Mucosa of descending colon (tissue), 3 donors: Measurements from ENCODE around the gene GAPVD1. TPM values are rescaled to one million over a fixed set of nuclear protein-coding genes. Genes with fewer than 3 reads are reported as not detected.
A peak's percentile ranks its signal among the peaks of the same experiment; 100 is the strongest.

ENCODE experiments used
- ATAC-seq: fragments of 200-7000 bp; cut with Tn5 transposase; one replicate; pipeline ENCODE4 v1.9.1; 2020; ENCODE audit warnings: mild to moderate bottlenecking, moderate library complexity
- DNase-seq, 3 donors: peaks; one replicate each; pipeline ENCODE4 v3.0.0-alpha.2; 2020
- H3K36me3 ChIP-seq: fragments of 200-600 bp; one replicate; pipeline ENCODE4 v1.8.0; 2021; ENCODE audit warnings: low read depth, mild to moderate bottlenecking
- H3K4me1 ChIP-seq: fragments of 200-600 bp; one replicate; pipeline ENCODE4 v1.8.0; 2021; ENCODE audit warnings: low read depth, mild to moderate bottlenecking
- H3K4me3 ChIP-seq: fragments of 200-600 bp; one replicate; pipeline ENCODE4 v1.8.0; 2021; ENCODE audit warnings: mild to moderate bottlenecking
- H3K9me3 ChIP-seq: fragments of 200-600 bp; one replicate; pipeline ENCODE4 v1.8.0; 2021; ENCODE audit warnings: mild to moderate bottlenecking
- CTCF ChIP-seq: fragments of 200-600 bp; IDR thresholded peaks from one replicate; pipeline ENCODE4 v1.8.0; 2022; ENCODE audit warnings: antibody characterized with exemption, mild to moderate bottlenecking
- intact Hi-C, 2 donors: fragments of 100-400 bp; cut with DNase I in 1 of 2; cut with micrococcal nuclease in 1 of 2; formaldehyde crosslinking; loops; one replicate each; pipeline versions ENCODE4 v1.11.0 to v1.11.1; 2022; cut with DNase I, micrococcal nuclease
- total RNA-seq, 3 donors: library from RNA; stranded (reverse); fragmentation: NEBNext Ultra II Directional in 2 of 3; extraction: Animal tissue kit (Norgen Biotek cat#: 25700) in 2 of 3; gene quantifications; one replicate each; pipeline versions ENCODE4 v1.2.1 to v1.2.4, GENCODE V29; 2021 to 2023
- donor health status: DM: no; HTN: no; CAD: no; lungs with moderate emphysema.
- donor health status: DM: no; HTN: no; CAD: no.
- donor health status: DM: no; HTN: yes; CAD: no.

GAPVD1 gene
- total RNA-seq, 3 donors from 2014 or later: 40.8 to 55.1 (median 41.4) TPM

GRCh38 chr9:125343518-125344275, 82.1 kb downstream of the GAPVD1 start:
- no peaks in the 10 kb centered on the region for H3K36me3 ChIP-seq
- intact Hi-C loops: no loop called here
- no peak overlapping the region for H3K4me3 ChIP-seq
- no peaks in the 10 kb centered on the region for H3K9me3 ChIP-seq
- TF ChIP-seq CTCF: no peak
- DNase-seq: no peak
- H3K4me1 ChIP-seq: no peaks in the 10 kb centered on the region
- ATAC-seq: no peak

- H3K36me3 ChIP-seq: no peaks in the 10 kb centered on the region
- no peaks in the 10 kb centered on the region for H3K4me1 ChIP-seq
- no peak for TF ChIP-seq CTCF
Measured at GRCh38 chr9:125346080-125346732, 84.6 kb downstream of the GAPVD1 start.

GRCh38 chr9:125355601-125356000, 94.0 kb downstream of the GAPVD1 start:
- Histone ChIP-seq H3K4me3 (no peak overlapping the region), H3K36me3 (no peaks in the 10 kb centered on the region), H3K4me1 (no peaks in the 10 kb centered on the region), H3K9me3 (no peaks in the 10 kb centered on the region)
- intact Hi-C loops: no loop called here
- ATAC-seq (no peak), DNase-seq (no peak)
- TF ChIP-seq CTCF: no peak

More at GRCh38 chr9:125346080-125346732, 84.6 kb downstream of the GAPVD1 start:
- H3K4me3 ChIP-seq: no peak overlapping the region
- no peaks in the 10 kb centered on the region for H3K9me3 ChIP-seq
- ATAC-seq: peak; percentile 63
- intact Hi-C loops: no loop called here
- no peak for DNase-seq

GRCh38 chr9:125356032-125356431, 94.4 kb downstream of the GAPVD1 start:
- Histone ChIP-seq H3K4me3 (no peak overlapping the region), H3K36me3 (no peaks in the 10 kb centered on the region), H3K4me1 (no peaks in the 10 kb centered on the region), H3K9me3 (no peaks in the 10 kb centered on the region)
- ATAC-seq (no peak), DNase-seq (no peak)
- no peak for TF ChIP-seq CTCF
- intact Hi-C loops: no loop called here

- intact Hi-C loops: no loop called here
- H3K9me3 ChIP-seq: no peaks in the 10 kb centered on the region
- no peaks in the 10 kb centered on the region for H3K4me1 ChIP-seq
- H3K4me3 ChIP-seq: no peak overlapping the region
- DNase-seq (no peak), ATAC-seq (no peak)
- no peak for TF ChIP-seq CTCF
- H3K36me3 ChIP-seq: no peaks in the 10 kb centered on the region
Measured at GRCh38 chr9:125359011-125359410, 97.4 kb downstream of the GAPVD1 start.
